ENCODE results near the gene CCNF. TPM values are rescaled to one million over a fixed set of nuclear protein-coding genes. Genes with fewer than 3 reads are reported as not detected.
A peak's percentile ranks its signal among the peaks of the same experiment; 100 is the strongest.

Gene CCNF
- total and polyA plus RNA-seq, 10 of the 15 experiments (the other 5 are each of a cell fraction or from before 2014, with no cell fraction given): 4.0 to 63.2 (median 27.5) TPM

- peak; percentile 54 for TF ChIP-seq DPF2 (IDR thresholded peaks at IDR 0.05)
- peak; percentile 50 for TF ChIP-seq RELA (IDR thresholded peaks at IDR 0.05; ENCODE audit: borderline replicate concordance, partially characterized antibody)
- TF ChIP-seq, protein P1, sequence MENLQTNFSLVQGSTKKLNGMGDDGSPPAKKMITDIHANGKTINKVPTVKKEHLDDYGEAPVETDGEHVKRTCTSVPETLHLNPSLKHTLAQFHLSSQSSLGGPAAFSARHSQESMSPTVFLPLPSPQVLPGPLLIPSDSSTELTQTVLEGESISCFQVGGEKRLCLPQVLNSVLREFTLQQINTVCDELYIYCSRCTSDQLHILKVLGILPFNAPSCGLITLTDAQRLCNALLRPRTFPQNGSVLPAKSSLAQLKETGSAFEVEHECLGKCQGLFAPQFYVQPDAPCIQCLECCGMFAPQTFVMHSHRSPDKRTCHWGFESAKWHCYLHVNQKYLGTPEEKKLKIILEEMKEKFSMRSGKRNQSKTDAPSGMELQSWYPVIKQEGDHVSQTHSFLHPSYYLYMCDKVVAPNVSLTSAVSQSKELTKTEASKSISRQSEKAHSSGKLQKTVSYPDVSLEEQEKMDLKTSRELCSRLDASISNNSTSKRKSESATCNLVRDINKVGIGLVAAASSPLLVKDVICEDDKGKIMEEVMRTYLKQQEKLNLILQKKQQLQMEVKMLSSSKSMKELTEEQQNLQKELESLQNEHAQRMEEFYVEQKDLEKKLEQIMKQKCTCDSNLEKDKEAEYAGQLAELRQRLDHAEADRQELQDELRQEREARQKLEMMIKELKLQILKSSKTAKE (IDR thresholded peaks at IDR 0.05; ENCODE audit: low read depth, poor library complexity, severe bottlenecking): no peak
- peak; percentile 47; the same call in 1 of the 2 replicates for TF ChIP-seq BACH1 (IDR thresholded peaks at IDR 0.05; ENCODE audit: borderline replicate concordance)
- peak; percentile 80; the same call in 1 of the 2 replicates for TF ChIP-seq RFX5 (IDR thresholded peaks at IDR 0.05; ENCODE audit: low read depth, low read length)
- TF ChIP-seq, protein P2, sequence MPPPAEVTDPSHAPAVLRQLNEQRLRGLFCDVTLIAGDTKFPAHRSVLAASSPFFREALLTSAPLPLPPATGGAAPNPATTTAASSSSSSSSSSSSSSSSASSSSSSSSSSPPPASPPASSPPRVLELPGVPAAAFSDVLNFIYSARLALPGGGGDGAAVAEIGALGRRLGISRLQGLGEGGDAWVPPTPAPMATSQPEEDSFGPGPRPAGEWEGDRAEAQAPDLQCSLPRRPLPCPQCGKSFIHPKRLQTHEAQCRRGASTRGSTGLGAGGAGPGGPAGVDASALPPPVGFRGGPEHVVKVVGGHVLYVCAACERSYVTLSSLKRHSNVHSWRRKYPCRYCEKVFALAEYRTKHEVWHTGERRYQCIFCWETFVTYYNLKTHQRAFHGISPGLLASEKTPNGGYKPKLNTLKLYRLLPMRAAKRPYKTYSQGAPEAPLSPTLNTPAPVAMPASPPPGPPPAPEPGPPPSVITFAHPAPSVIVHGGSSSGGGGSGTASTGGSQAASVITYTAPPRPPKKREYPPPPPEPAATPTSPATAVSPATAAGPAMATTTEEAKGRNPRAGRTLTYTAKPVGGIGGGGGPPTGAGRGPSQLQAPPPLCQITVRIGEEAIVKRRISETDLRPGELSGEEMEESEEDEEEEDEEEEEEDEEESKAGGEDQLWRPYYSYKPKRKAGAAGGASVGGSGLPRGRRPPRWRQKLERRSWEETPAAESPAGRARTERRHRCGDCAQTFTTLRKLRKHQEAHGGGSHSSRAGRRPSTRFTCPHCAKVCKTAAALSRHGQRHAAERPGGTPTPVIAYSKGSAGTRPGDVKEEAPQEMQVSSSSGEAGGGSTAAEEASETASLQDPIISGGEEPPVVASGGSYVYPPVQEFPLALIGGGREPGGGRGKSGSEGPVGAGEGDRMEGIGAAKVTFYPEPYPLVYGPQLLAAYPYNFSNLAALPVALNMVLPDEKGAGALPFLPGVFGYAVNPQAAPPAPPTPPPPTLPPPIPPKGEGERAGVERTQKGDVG (CRISPR knock-in tag; IDR thresholded peaks at IDR 0.05): no peak
- peak in 1 of 2 experiments; percentile 19; a peak in 1 of 4 replicates for TF ChIP-seq BHLHE40 (IDR thresholded peaks at IDR 0.05; ENCODE audit: borderline replicate concordance in 1 of 2, low read depth in 2 of 2, low read length in 1 of 2)
- TF ChIP-seq, protein P3, sequence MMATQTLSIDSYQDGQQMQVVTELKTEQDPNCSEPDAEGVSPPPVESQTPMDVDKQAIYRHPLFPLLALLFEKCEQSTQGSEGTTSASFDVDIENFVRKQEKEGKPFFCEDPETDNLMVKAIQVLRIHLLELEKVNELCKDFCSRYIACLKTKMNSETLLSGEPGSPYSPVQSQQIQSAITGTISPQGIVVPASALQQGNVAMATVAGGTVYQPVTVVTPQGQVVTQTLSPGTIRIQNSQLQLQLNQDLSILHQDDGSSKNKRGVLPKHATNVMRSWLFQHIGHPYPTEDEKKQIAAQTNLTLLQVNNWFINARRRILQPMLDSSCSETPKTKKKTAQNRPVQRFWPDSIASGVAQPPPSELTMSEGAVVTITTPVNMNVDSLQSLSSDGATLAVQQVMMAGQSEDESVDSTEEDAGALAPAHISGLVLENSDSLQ (IDR thresholded peaks at IDR 0.05): no peak
- peak; percentile 92 for TF ChIP-seq NFYB (IDR thresholded peaks at IDR 0.05; ENCODE audit: insufficient read depth, low read depth, low read length)
- no peak for TF ChIP-seq NFXL1 (IDR thresholded peaks at IDR 0.05; ENCODE audit: borderline replicate concordance)
- TF ChIP-seq E2F4 (IDR thresholded peaks at IDR 0.05; ENCODE audit: low read depth, low read length): peak; percentile 79
- TF ChIP-seq, protein P4, sequence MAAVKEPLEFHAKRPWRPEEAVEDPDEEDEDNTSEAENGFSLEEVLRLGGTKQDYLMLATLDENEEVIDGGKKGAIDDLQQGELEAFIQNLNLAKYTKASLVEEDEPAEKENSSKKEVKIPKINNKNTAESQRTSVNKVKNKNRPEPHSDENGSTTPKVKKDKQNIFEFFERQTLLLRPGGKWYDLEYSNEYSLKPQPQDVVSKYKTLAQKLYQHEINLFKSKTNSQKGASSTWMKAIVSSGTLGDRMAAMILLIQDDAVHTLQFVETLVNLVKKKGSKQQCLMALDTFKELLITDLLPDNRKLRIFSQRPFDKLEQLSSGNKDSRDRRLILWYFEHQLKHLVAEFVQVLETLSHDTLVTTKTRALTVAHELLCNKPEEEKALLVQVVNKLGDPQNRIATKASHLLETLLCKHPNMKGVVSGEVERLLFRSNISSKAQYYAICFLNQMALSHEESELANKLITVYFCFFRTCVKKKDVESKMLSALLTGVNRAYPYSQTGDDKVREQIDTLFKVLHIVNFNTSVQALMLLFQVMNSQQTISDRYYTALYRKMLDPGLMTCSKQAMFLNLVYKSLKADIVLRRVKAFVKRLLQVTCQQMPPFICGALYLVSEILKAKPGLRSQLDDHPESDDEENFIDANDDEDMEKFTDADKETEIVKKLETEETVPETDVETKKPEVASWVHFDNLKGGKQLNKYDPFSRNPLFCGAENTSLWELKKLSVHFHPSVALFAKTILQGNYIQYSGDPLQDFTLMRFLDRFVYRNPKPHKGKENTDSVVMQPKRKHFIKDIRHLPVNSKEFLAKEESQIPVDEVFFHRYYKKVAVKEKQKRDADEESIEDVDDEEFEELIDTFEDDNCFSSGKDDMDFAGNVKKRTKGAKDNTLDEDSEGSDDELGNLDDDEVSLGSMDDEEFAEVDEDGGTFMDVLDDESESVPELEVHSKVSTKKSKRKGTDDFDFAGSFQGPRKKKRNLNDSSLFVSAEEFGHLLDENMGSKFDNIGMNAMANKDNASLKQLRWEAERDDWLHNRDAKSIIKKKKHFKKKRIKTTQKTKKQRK (IDR thresholded peaks at IDR 0.05; ENCODE audit: low read depth, low read length): no peak
- peak; percentile 63; the same call in 1 of the 2 replicates for TF ChIP-seq POLR2AphosphoS5 (IDR thresholded peaks at IDR 0.05; ENCODE audit: low read length)
- peak; percentile 40; the same call in 1 of the 2 replicates for TF ChIP-seq FOXM1 (IDR thresholded peaks at IDR 0.05; ENCODE audit: low read depth, low read length)
- TF ChIP-seq FOS (IDR thresholded peaks at IDR 0.05; ENCODE audit: borderline replicate concordance, extremely low read depth, insufficient read length): peak; percentile 49
- peak; percentile 68; the same call in 1 of the 2 replicates for TF ChIP-seq SMARCA5 (IDR thresholded peaks at IDR 0.05)
Measured at GRCh38 chr16:2429034-2429770, at the start of gene CCNF (continued).
